Measurements from ENCODE around the gene PSAP. TPM values are rescaled to one million over a fixed set of nuclear protein-coding genes. Genes with fewer than 3 reads are reported as not detected.

PSAP gene
- total RNA-seq (2021) = 336 and 346 TPM in 2 replicates
- long read RNA-seq, transcript PSAP-202 (14 exons, 2,872 nt) = major isoform, 3,134 of 3,383 reads
- long read RNA-seq, partial matches to known transcripts = 90 of 3,383 reads
- long read RNA-seq, other reads (novel, unspliced or antisense) = 159 of 3,383 reads

DNA sequence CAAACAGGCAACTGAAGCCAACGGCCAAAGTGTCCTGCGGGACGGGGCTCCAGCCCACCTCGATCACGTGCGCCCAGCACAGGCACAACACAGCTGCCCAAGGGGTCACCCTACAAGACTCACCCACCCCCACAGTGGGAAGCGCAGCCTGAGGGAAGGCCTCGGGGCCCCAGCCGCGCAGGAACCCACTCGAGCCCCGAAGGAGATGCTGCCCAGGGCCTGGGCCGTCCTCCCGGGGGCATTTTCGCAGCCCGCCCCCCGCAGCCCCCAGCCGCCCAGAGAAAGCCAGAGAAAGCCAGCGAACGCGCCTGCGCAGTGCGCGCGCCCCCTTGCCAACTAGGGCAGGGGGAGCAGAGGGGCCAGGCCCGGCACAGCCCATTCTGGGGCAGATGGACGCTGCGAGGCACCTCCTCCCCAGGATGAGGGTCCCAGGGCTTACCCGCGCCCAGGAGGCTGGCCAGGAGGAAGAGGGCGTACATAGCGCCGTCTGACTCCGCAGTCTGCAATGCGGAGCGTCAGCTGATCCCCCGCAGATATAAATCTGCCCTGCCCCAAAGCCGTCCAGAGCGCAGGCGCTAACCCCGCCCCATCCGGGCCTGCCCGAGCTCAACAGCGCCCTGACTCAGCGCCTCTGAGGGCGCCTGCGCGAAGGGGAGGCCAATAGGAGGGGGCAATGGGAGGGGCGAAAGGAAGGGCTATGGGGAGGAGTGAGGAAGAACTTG, at the start of gene PSAP:
Gene PSAP (minus strand): TSS at position 509 of the 722 bp plus-strand sequence. CDS start 30 bp downstream, at position 479.
- Histone ChIP-seq H3K4me1 (ENCODE audit: insufficient read depth, low read length) (peaks cover 7% of the 10 kb centered on the region; the same call in 1 of the 2 replicates), H4K20me1 (ENCODE audit: control insufficient read depth, insufficient read depth, insufficient read length) (no peaks in the 10 kb centered on the region), H3K4me2 (ENCODE audit: insufficient read depth, insufficient read length, low read length) (peak within 1 kb of the TSS; percentile 77), H3K27ac (ENCODE audit: insufficient read length, low read depth, low read length) (peak within 1 kb of the TSS; percentile 4), H3K79me2 (ENCODE audit: insufficient read depth, low read length) (peaks cover 33% of the 10 kb centered on the region), H2AK5ac (ENCODE audit: insufficient read length, low read length) (no peak within 1 kb of the TSS), H3T11ph (ENCODE audit: low read length) (no peak within 1 kb of the TSS), H2BK120ac (ENCODE audit: low read depth, low read length, poor library complexity, severe bottlenecking) (no peak within 1 kb of the TSS), H2BK12ac (ENCODE audit: insufficient read length, low read depth, low read length) (no peak within 1 kb of the TSS), H3K14ac (ENCODE audit: insufficient read depth, low read length) (peak within 1 kb of the TSS; percentile 83), H3K18ac (ENCODE audit: insufficient read length, low read depth, low read length) (peak within 1 kb of the TSS; percentile 74), H3K23me2 (ENCODE audit: insufficient read length, low read depth, low read length, poor library complexity, severe bottlenecking) (no peaks in the 10 kb centered on the region), H3K9me3 (ENCODE audit: control insufficient read depth, low read depth, low read length) (no peaks in the 10 kb centered on the region), H3K27me3 (ENCODE audit: insufficient read depth, low read length) (no peaks in the 10 kb centered on the region), H4K8ac (replicated peaks; ENCODE audit: insufficient read length, low read depth, low read length) (no peak within 1 kb of the TSS), H3K56ac (ENCODE audit: insufficient read length, low read depth, low read length) (no peak within 1 kb of the TSS), H4K5ac (ENCODE audit: insufficient read length, low read depth, low read length) (no peak within 1 kb of the TSS), H2BK15ac (ENCODE audit: low read depth, low read length) (no peak within 1 kb of the TSS), H2AFZ (ENCODE audit: low read length) (no peak within 1 kb of the TSS), H3K4ac (ENCODE audit: low read depth, low read length) (no peak within 1 kb of the TSS), H3K79me1 (ENCODE audit: insufficient read depth, low read depth, low read length, poor library complexity, severe bottlenecking) (peaks cover under 1% of the 10 kb centered on the region), H2BK20ac (ENCODE audit: low read depth, low read length, poor library complexity, severe bottlenecking) (no peak within 1 kb of the TSS), H3K23ac (ENCODE audit: insufficient read length, low read depth, low read length) (no peak within 1 kb of the TSS), H2BK5ac (ENCODE audit: insufficient read length, low read length) (no peak within 1 kb of the TSS), H3K9ac (ENCODE audit: extremely low read depth, insufficient read length, low read length) (peak within 1 kb of the TSS; percentile 67), H4K91ac (ENCODE audit: insufficient read length, low read depth, low read length) (no peak within 1 kb of the TSS)
- TF ChIP-seq, protein P1, sequence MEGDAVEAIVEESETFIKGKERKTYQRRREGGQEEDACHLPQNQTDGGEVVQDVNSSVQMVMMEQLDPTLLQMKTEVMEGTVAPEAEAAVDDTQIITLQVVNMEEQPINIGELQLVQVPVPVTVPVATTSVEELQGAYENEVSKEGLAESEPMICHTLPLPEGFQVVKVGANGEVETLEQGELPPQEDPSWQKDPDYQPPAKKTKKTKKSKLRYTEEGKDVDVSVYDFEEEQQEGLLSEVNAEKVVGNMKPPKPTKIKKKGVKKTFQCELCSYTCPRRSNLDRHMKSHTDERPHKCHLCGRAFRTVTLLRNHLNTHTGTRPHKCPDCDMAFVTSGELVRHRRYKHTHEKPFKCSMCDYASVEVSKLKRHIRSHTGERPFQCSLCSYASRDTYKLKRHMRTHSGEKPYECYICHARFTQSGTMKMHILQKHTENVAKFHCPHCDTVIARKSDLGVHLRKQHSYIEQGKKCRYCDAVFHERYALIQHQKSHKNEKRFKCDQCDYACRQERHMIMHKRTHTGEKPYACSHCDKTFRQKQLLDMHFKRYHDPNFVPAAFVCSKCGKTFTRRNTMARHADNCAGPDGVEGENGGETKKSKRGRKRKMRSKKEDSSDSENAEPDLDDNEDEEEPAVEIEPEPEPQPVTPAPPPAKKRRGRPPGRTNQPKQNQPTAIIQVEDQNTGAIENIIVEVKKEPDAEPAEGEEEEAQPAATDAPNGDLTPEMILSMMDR (conservative IDR thresholded peaks at IDR 0.05) = no peak
- no CpG with 5 or more reads among the region's 49 CpGs for WGBS (ENCODE audit: extremely low coverage, insufficient read length, low lambda C conversion rate)
- peaks cover 20 to 32% of the 10 kb centered on the region in 2 experiments for H3K4me1 Mint-ChIP-seq
- DNase-seq = peak; percentile 98
- no peaks in the 10 kb centered on the region for H3K9me3 Mint-ChIP-seq
- peak within 1 kb of the TSS; percentile 89 to 98 for H3K4me3 Mint-ChIP-seq
- H3K27me3 Mint-ChIP-seq (ENCODE audit: low read depth) = no peaks in the 10 kb centered on the region
- peak within 1 kb of the TSS; percentile 89 to 97 (median 91) for H3K27ac Mint-ChIP-seq
- peaks cover 0 to 13% (median 0%) of the 10 kb centered on the region in 3 experiments; a peak in 3 of 7 replicates for H3K36me3 Mint-ChIP-seq (ENCODE audit: insufficient read depth in 1 of 3, low read depth in 3 of 3)

Measured in H9 (cell line).